Left lobe of liver (tissue), 2 donors: Measurements from ENCODE around the gene SLC52A3. TPM values are rescaled to one million over a fixed set of nuclear protein-coding genes. Genes with fewer than 3 reads are reported as not detected.

Experiments
- ATAC-seq: fragments of 200-7000 bp; cut with Tn5 transposase; one replicate; pipeline ENCODE4 v1.9.1; 2020; ENCODE audit warnings: mild to moderate bottlenecking, moderate library complexity
- DNase-seq: peaks from one replicate; pipeline ENCODE4 v3.0.0-alpha.2; 2020; ENCODE audit warnings: low spot score
- total RNA-seq: library from RNA; stranded (reverse); gene quantifications from one replicate; pipeline ENCODE4 v1.2.1, GENCODE V29; 2021
- donor health status: DM: no; HTN: no; CAD: no; lungs with moderate emphysema.
- donor health status: DM: no; HTN: yes; CAD: no.

SLC52A3 gene
- total RNA-seq, 1 donor from 2014 or later = 0.18 TPM

DNA sequence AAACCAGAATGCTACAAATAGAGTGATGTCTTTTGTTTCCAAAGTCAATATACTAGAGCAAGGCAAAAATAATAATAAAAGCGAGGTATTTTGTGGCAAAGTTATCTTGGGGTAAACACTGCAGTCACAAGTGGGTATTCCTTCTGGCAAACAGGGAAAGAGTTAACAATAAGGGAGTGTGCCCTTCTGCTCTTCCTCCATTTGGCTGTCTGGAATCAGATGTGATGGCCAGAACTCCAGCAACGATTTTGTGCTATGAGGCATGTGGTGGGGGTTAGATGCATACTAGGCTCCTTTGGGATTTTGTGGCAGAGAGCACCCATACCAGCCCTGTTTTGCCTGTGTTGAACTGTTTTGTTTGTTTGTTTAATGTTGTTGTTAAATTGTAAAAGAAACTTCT lies 2.4 kb upstream of the SLC52A3 start:
- DNase-seq (no peak), ATAC-seq (no peak)

DNA sequence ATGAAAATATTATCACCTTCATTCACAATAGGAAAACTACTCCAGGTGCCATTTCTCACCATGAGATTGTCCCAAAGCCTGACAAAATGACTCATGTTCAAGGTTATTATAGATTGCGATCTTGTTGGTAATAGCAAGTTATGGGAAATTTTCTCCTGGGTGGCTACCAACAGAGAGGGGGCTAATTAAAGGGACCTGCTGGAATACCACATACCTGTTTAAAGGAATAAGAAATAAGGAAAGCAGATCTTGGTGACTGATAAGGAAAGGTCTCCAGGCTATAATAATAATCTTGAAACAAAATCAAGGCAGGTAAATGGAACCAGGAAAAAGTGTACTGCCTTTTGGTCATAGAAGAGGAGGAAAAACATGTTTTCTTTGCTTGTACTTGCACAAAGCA lies 1.4 kb downstream of the SLC52A3 start:
- ATAC-seq (no peak), DNase-seq (no peak)

DNA sequence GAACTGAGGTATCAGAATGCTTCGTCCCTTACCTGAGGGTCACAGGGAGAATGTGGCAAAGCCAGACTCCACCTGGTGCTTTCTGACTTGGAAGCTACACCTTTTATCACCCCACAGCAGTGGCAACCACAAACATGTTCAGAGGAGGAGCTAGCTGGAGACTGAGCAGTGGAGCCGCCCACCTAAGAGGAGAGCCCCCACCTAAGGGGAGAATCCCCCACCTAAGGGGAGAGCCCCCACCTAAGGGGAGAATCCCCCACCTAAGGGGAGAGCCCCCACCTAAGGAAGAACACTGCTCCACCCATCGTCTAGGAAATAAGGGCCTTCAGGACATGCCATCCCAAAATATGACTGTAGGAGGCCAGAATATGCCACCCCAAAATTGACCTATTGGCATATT lies 4.0 kb downstream of the SLC52A3 start:
- ATAC-seq = no peak

GRCh38 chr20:761418-762381 lies 6.6 kb downstream of the SLC52A3 start:
- DNase-seq (no peak), ATAC-seq (no peak)

More for the DNA sequence above, 4.0 kb downstream of the SLC52A3 start:
- no peak for DNase-seq

DNA sequence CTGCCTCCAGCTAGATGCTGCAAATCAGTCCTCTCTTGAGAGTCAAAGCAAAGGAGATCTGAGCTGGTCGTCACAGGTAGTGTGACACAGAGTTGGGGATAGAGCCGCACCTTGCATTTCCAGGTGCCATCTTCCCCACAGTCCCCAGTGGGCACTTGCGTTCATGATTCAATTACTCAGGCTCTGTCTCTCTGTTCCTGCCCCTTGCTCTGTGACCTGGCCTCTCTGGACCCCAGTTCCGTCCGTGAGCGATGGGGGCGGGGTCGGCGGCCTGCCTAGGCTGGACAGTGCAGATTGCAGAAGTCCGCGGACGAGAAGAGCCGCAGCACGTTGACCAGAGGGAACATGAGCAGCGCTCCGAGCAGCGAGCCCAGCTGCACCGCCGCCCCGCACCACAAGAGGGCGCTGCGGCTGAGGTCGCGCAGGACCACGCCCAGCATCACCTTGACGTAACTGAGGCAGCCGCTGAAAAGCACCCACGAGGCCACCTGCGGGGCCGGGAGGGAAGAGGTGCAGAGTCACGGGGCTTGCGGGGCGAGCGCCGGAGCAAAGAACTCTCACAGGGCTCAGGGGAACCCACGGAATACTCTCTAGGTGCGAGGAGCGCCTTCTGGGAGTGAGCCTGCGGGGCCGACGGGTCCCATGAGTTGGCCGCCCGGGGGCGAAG lies 7.4 kb downstream of the SLC52A3 start:
- ATAC-seq (peak; percentile 59), DNase-seq (no peak)

GRCh38 chr20:757506-757905 lies 10.8 kb downstream of the SLC52A3 start:
- DNase-seq (no peak), ATAC-seq (no peak)

DNA sequence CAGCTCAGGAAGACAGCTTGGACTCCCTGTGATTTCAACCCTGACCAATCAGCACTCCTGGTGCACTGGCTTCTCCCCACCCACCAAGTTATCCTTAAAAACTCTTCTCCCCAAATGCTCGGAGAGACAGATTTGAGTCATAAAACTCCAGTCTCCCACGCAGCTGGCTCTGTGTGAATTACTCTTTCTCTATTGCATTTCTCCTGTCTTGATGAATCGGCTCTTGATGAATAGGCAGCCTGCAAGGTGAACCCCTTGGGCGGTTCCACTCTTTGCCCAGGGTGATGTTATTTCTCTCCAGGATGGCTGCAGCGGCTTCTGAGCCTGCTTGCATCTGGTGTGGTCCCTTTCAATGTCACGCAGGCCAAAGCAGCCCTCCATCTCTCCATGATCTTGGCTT lies 12.4 kb downstream of the SLC52A3 start:
- ATAC-seq = no peak
- DNase-seq = no peak

GRCh38 chr20:754904-755303 lies 13.4 kb downstream of the SLC52A3 start:
- no peak for DNase-seq
- ATAC-seq = no peak

- no peak for ATAC-seq
- no peak for DNase-seq
Observed at GRCh38 chr20:753897-754635, 14.2 kb downstream of the SLC52A3 start.

DNA sequence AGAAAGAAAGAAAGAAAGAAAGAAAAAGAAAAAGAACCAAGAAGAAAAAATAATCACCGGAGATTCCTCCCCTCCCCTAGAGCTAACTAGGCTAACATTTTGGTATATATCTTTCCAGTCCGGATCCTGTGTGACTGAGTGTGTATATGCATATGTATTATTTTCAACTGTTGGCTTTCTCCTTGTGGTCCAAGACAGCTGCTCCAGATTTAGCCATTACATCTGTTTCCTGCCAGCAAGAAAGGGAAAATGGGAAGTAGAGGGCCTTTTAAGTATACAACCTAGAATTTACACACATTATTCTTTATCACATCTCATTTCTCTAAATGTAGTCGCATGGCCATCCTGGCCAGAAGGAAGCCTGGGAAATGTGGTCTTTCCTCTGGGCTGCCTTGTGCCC lies 15.2 kb downstream of the SLC52A3 start:
- DNase-seq (no peak), ATAC-seq (no peak)

DNA sequence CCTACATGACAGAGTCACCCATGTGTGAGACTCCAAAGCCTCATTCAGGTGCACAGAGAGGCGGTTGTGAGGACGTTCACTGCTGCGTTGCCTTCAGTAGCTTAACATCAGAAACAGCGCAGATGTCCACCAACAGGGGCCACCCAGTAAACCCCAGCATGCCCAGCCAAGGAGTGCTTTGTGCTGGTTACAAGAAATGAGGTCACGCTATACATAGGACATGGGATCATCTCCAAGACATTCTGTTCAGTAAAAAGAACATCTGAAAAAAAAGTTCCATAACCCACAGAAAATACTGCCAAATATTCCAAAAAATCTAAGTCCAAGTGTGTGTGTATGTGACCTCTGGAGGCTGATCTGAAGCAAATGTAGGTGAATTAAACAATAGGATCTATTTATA lies 16.0 kb downstream of the SLC52A3 start:
- no peak for ATAC-seq
- DNase-seq = no peak

DNA sequence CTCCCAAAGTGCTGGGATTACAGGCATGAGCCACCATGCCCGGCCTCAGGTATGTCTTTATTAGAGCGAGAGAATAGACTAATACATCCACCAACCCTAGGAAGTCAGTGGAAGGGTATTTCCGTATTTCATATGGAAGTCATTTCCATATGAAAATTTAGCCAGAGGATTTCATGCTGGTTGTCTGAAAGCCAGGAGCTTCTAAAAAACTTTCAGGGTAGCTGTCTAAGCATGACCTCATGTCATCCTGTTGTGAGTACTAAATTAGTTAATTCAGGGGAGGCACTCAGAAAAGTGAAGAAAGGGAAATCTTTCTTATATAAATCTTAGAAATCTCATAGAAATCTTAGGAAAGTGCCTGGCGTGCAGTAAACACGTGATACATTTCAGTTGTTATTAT lies 16.5 kb downstream of the SLC52A3 start:
- no peak for DNase-seq
- no peak for ATAC-seq

DNA sequence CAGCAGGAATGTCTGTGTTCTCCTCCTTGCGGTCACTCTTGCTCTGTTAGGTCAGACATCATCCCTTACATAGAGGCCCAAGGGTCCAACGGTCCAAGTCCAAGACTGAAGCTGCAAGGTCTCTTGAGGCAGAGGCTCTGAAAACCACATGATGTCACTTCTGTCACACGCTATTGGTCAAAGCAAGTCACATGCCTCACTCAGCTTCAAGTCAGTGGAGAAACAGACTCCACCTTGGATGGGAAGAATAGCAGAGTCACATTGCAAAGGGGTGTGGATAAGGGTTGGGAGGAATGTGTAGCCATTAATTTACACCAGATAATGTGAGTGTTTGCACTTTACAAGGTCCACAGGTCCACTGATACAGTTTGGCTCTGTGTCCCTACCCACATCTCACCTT lies 17.5 kb downstream of the SLC52A3 start:
- ATAC-seq (no peak), DNase-seq (no peak)

- no peak for ATAC-seq
- DNase-seq = no peak
Observed at GRCh38 chr20:745683-746301, 22.5 kb downstream of the SLC52A3 start.

DNA sequence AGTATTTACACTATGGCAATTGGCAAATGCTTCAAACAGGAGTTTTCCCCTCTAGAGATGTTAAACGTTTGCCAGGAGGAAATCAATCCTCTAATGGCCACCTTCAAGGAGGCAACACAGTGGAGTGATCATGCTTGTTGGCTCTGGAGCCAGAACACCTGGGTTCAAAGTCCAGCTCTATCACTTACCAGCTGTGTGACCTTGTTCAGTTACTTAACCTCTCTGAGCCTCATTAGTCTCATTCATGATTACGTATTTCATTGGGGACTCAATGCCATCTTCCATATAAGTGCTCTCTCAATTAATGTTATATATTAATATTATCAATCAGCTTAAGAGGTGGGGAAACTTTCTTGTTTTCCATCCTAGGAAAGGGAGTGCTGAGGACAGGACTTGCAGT lies 26.1 kb downstream of the SLC52A3 start:
- ATAC-seq (no peak), DNase-seq (no peak)

DNA sequence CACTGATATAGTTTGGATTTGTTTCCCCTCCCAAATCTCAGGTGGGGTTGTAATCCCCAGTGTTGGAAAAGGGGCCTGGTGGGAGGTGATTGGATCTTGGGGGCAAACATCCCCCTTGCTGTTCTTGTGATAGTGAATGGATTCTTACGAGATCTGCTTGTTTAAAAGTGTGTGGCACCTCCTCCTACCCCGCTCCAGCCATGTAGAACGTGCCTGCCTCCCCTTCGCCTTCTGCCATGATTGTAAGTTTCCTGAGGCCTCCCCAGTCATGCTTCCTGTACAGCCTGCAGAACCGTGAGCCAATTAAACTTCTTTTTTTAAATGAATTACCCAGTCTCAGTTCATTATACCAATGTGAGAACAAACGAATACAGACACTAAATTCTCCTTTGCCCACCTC lies 26.7 kb downstream of the SLC52A3 start:
- no peak for ATAC-seq
- no peak for DNase-seq

DNA sequence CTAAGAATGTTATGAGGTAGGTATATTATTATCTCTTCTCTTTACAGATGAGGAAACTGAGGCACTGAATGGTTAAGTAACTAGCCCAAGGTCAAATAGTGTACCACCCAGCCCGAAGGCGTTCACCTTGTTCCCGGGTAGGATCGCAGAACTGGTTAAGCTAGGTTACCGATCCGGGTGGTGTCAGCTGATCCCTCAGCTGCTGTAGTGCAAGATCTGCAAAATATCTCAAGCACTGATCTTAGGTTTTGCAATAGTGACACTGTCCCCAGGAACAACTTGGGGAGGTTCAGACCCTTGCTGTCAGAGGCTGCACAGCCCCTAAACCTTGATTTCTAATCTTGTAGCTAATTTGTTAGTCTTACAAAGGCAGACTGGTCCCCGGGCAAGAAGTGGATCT lies 28.1 kb downstream of the SLC52A3 start:
- ATAC-seq (no peak), DNase-seq (no peak)

GRCh38 chr20:739736-740135 lies 28.6 kb downstream of the SLC52A3 start:
- ATAC-seq = no peak

DNA sequence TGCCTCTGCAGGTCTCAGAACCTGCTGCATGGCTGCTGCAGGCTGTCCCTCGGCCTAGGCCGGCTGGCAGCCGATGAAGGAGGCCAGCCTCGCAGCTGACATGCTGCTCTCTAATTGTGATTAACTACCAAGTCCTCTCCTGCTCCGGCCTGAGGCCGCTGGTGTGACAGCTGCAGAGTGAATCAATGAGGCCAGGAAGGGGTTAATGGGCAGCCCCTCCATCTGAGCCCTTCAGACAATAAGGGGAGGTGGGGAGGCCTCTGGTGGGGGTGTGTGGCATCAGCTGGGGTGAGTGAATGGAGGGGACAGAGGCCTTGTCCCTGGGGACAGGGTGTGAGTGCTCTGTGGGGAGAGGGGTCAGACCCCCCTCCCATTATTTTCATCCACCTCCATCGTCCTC lies 34.4 kb downstream of the SLC52A3 start:
- no peak for ATAC-seq

More at GRCh38 chr20:739736-740135, 28.6 kb downstream of the SLC52A3 start:
- no peak for DNase-seq

GRCh38 chr20:732727-733126 lies 35.6 kb downstream of the SLC52A3 start:
- ATAC-seq (no peak), DNase-seq (no peak)

More for the DNA sequence above, 34.4 kb downstream of the SLC52A3 start:
- DNase-seq = no peak
